ENCODE measurements around the gene ALDH3B2.

Gene ALDH3B2

DNA sequence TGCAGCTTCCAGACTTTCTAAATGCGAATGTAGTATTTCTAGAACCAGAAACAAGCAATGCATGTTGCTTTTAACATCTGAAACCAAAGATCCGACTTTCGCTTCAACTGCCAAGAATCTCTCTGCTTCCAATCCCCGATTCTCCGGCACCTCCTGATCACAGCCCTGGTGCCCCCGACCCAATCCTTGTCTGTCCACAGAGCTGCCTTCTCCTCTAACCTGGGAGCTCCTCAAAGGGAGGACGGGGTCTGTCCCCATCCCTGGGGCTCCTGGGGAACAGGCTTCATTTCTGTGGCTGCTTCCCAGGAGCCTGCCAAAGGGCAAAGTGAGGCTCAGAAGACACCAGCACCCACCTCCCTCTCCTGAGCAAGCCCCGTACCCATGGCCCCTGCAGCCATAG is 521 bp downstream of the ALDH3B2 start:
- TF ChIP-seq, protein P1, sequence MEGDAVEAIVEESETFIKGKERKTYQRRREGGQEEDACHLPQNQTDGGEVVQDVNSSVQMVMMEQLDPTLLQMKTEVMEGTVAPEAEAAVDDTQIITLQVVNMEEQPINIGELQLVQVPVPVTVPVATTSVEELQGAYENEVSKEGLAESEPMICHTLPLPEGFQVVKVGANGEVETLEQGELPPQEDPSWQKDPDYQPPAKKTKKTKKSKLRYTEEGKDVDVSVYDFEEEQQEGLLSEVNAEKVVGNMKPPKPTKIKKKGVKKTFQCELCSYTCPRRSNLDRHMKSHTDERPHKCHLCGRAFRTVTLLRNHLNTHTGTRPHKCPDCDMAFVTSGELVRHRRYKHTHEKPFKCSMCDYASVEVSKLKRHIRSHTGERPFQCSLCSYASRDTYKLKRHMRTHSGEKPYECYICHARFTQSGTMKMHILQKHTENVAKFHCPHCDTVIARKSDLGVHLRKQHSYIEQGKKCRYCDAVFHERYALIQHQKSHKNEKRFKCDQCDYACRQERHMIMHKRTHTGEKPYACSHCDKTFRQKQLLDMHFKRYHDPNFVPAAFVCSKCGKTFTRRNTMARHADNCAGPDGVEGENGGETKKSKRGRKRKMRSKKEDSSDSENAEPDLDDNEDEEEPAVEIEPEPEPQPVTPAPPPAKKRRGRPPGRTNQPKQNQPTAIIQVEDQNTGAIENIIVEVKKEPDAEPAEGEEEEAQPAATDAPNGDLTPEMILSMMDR (IDR thresholded peaks at IDR 0.05): no peak
- no peak for TF ChIP-seq ZFX (IDR thresholded peaks at IDR 0.05; ENCODE audit: borderline replicate concordance)
- H3K27ac ChIP-seq: peak overlapping the region; percentile 65

DNA sequence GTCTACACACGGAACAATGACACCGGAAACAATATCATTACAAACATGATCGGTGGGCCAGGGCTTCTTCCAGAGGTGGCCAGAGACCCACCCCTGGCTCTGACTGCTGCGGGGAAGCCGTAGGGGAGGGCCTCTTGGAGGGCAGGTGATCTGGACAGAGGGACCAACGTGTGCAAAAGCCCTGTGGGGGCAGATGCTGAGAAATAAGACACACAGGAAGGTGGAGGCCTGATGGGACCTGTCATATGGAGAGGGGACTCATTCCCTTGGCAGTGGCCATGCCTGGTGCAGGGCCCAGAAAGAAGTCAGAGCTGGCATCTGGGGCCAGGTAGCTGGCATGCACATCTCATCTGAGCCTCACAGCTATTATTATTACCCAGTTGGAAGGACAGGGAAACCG is 1.1 kb downstream of the ALDH3B2 start:
- TF ChIP-seq, protein P1 (IDR thresholded peaks at IDR 0.05): no peak
- no peak for TF ChIP-seq ZFX (IDR thresholded peaks at IDR 0.05; ENCODE audit: borderline replicate concordance)
- no peak overlapping the region for H3K27ac ChIP-seq

DNA sequence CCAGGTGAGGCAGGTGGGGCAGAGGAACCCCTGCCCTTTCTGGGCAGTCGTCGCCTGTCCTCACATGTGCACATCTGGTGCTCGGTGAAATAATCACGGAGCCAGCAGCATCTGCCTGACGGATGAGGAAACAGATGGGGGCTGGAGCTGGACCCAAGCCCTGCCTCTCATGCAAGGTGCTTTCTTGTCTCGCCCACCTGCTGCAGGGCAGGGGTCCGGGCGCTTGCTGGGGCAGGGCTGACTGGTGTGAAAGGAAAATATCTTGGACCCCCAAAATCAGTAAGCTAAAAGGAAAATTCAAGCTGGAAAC is 3.3 kb downstream of the ALDH3B2 start:
- TF ChIP-seq ZFX (IDR thresholded peaks at IDR 0.05; ENCODE audit: borderline replicate concordance): no peak
- TF ChIP-seq, protein P1 (IDR thresholded peaks at IDR 0.05): no peak
- no peak overlapping the region for H3K27ac ChIP-seq

DNA sequence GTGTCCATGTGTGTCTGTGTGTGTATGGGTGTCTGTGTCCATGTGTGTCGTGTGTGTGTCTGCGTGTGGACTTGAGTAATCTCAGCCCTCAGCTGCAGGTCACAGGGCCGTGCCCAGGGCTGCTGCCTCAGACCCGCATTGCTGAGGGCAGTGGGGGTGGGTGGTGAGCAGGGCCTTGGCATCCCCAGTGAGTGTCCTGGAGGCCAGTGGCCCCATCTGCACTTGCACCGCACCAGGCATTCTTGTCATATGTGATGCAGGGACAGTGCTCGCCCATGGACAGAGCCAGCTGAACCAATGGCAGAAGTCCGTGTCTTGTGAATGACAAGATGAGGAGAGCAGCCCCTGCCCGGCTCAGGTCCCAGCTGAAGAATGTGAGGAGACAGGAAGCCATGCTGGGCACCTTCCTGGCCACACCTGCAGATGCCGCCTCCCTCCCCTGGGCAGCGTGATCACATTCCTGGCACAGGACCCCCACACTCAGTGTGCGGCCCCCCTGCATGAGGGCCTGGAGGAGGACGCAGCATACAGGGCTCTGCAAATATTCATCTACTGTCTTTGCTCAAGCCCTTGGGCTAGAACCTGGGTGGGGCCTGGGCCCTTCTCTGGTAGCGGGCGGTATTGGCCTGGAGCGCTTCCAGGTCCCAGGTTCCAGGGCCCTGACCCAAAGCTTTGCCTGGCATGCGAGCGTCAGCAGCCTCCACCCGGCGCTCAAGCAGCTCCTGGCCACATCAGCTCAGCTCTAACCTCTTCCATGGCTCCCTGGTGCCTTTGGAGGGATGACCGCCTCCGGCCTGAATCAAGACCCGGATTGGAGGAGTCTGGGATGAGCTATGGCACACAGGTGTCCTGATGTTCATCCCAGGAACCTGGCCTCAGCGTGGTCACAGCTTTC is 3.9 kb downstream of the ALDH3B2 start:
- TF ChIP-seq ZFX (IDR thresholded peaks at IDR 0.05; ENCODE audit: borderline replicate concordance): no peak
- TF ChIP-seq, protein P1 (IDR thresholded peaks at IDR 0.05): no peak
- H3K27ac ChIP-seq: no peak overlapping the region

DNA sequence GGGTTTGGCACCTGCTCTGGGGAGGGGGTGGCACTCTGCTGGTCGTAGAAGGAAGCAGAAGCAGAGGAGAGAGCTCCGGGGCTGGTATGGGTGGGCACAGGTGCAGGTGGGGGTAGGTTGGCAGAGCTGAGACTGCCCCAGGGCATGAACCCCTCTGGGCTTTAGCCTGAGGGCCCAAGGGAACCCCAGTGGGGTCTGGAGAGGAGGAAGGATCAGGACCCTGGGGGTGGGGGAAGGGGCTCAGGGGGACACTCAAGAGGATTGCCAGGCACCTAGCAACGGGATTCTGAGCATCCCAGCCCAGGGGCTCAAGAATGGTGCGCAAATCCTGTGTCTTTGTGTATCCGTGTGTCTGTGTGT is 6.3 kb downstream of the ALDH3B2 start:
- no peak overlapping the region for H3K27ac ChIP-seq
- no peak for TF ChIP-seq ZFX (IDR thresholded peaks at IDR 0.05; ENCODE audit: borderline replicate concordance)
- TF ChIP-seq, protein P1 (IDR thresholded peaks at IDR 0.05): no peak

DNA sequence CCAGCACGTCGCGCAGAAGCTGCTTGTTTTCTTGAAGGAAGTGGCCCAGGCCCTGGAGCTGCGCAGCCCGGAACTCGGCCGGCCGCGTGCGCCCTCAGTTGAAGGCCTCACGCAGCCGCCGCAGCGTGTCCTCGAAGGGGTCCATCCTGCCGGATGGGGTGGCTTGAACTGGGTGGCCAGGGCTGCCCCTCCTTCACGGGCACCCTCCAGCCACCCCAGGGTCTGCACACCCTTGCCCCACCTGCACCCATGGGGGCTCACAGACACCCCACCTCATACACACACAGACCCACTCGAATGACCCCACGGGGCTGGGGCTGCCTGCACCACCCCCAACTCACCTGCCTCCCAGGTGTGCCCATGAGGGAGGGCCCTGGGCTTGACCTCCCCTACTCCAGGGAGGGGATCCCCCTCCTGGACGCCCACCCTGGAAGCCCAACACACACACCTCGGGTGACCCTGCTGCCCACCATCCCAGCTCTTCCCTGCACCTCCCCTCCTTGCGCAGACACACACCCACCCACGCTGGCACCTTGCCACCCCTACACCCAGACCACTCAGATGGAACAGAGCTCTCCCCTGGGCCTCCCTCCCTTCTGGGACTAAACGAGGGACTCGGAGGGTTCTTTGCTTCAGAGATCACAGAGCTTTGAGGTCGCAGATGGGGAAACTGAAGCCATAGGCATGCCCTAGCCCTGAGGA is 6.8 kb downstream of the ALDH3B2 start:
- no peak overlapping the region for H3K27ac ChIP-seq
- TF ChIP-seq, protein P1 (IDR thresholded peaks at IDR 0.05): no peak
- no peak for TF ChIP-seq ZFX (IDR thresholded peaks at IDR 0.05; ENCODE audit: borderline replicate concordance)
